ENCODE results near the gene ORC5. TPM values are rescaled to one million over a fixed set of nuclear protein-coding genes. Genes with fewer than 3 reads are reported as not detected.

The ORC5 gene
- total and polyA plus RNA-seq, 10 donors, result 7.8 to 28.4 (median 18.2) TPM

DNA sequence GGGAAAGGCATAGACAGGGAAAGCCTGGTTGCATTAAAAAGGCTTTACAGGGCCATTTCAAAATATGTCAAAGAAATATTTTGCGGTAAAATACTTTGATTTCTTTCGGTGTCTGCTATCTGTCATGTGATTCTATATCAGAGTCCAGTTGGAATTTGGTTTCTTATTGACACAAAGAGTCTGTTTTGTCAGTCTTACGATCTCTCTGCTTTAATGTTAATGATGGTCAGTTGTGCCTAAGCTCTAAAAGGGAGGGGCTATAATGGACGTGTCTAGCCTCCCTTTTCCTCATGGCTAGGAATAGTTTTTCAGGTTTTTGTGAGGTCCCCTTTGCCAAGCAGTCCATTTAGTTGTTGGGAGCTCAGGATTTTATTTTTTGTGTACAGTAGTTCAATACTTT, 31.5 kb downstream of the ORC5 start:
- peaks cover 0 to 3% (median 0%) of the 10 kb centered on the region in 6 donors for H3K4me1 ChIP-seq
- no peak overlapping the region for H3K27ac ChIP-seq
- no peaks in the 10 kb centered on the region for H3K27me3 ChIP-seq (replicated peaks in 1 of 7)
- 85 to 95% (median 90%) methylated on average over 4 of the region's 4 CpGs for WGBS, 5 donors
- intact Hi-C loops (cut with DNase I; ENCODE audit: low total_unique reads), result no loop called here
- DNase-seq, result no peak
- H3K36me3 ChIP-seq, result peaks cover 0 to 54% (median 20%) of the 10 kb centered on the region in 6 donors
- TF ChIP-seq, protein P1, sequence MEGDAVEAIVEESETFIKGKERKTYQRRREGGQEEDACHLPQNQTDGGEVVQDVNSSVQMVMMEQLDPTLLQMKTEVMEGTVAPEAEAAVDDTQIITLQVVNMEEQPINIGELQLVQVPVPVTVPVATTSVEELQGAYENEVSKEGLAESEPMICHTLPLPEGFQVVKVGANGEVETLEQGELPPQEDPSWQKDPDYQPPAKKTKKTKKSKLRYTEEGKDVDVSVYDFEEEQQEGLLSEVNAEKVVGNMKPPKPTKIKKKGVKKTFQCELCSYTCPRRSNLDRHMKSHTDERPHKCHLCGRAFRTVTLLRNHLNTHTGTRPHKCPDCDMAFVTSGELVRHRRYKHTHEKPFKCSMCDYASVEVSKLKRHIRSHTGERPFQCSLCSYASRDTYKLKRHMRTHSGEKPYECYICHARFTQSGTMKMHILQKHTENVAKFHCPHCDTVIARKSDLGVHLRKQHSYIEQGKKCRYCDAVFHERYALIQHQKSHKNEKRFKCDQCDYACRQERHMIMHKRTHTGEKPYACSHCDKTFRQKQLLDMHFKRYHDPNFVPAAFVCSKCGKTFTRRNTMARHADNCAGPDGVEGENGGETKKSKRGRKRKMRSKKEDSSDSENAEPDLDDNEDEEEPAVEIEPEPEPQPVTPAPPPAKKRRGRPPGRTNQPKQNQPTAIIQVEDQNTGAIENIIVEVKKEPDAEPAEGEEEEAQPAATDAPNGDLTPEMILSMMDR (IDR thresholded peaks at IDR 0.05 in 8 of 11, conservative IDR thresholded peaks at IDR 0.05 in 3 of 11), result no peak
- no peak for TF ChIP-seq POLR2A (IDR thresholded peaks at IDR 0.05)
- TF ChIP-seq POLR2AphosphoS5 (IDR thresholded peaks at IDR 0.05), result no peak
- H3K4me3 ChIP-seq, result no peak overlapping the region
- H3K9me3 ChIP-seq, result peaks cover 0 to 16% (median 9%) of the 10 kb centered on the region in 8 donors

GRCh38 chr7:104175361-104175984, 32.3 kb downstream of the ORC5 start:
- TF ChIP-seq, protein P1 (IDR thresholded peaks at IDR 0.05 in 8 of 11, conservative IDR thresholded peaks at IDR 0.05 in 3 of 11), result no peak
- TF ChIP-seq POLR2A (IDR thresholded peaks at IDR 0.05) (no peak), POLR2AphosphoS5 (IDR thresholded peaks at IDR 0.05) (no peak)
- Histone ChIP-seq H3K4me1 (peaks cover 0 to 3% (median 0%) of the 10 kb centered on the region in 6 donors), H3K27ac (no peak overlapping the region), H3K9me3 (peaks cover 0 to 16% (median 9%) of the 10 kb centered on the region in 8 donors), H3K36me3 (peaks cover 0 to 54% (median 20%) of the 10 kb centered on the region in 6 donors), H3K4me3 (no peak overlapping the region), H3K27me3 (replicated peaks in 1 of 7) (no peaks in the 10 kb centered on the region)
- DNase-seq, result no peak
- 34 to 61% (median 60%) methylated on average over 2 of the region's 2 CpGs for WGBS, 5 donors
- intact Hi-C loops (cut with DNase I; ENCODE audit: low total_unique reads), result no loop called here

DNA sequence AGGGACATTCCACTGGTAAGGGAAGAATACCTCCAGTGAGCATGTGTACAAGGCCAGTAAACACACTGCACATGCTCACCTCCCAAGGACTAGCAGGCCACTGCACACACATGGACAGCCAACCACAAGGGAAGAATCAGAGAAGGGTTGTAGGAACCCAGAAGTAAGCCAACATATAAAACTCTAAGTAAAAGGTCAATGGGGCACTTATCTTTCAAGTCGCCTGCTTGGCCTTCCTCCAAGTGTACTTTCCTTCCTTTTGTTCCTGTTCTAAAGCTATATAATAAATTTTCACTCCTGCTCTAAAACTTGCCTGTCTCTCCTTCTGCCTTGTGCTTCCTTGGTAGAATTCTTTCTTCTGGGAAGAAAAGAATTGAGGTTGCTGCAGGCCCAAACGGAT, 33.0 kb downstream of the ORC5 start:
- Histone ChIP-seq H3K4me1 (peaks cover 0 to 3% (median 0%) of the 10 kb centered on the region in 6 donors), H3K9me3 (peaks cover 0 to 12% (median 6%) of the 10 kb centered on the region in 8 donors), H3K27ac (no peak overlapping the region), H3K36me3 (peaks cover 0 to 49% (median 15%) of the 10 kb centered on the region in 6 donors), H3K27me3 (replicated peaks in 1 of 7) (no peaks in the 10 kb centered on the region), H3K4me3 (no peak overlapping the region)
- intact Hi-C loops (cut with DNase I; ENCODE audit: low total_unique reads), result no loop called here
- DNase-seq, result no peak
- no peak for TF ChIP-seq POLR2A (IDR thresholded peaks at IDR 0.05)
- no peak for TF ChIP-seq POLR2AphosphoS5 (IDR thresholded peaks at IDR 0.05)
- TF ChIP-seq, protein P1 (IDR thresholded peaks at IDR 0.05 in 8 of 11, conservative IDR thresholded peaks at IDR 0.05 in 3 of 11), result no peak
- 67 to 77% (median 70%) methylated on average over 2 of the region's 2 CpGs for WGBS, 5 donors

- Histone ChIP-seq H3K4me1 (no peaks in the 10 kb centered on the region), H3K27me3 (replicated peaks in 1 of 7) (no peaks in the 10 kb centered on the region), H3K36me3 (peaks cover 0 to 79% (median 28%) of the 10 kb centered on the region in 6 donors), H3K27ac (no peak overlapping the region), H3K4me3 (no peak overlapping the region), H3K9me3 (no peaks in the 10 kb centered on the region)
- intact Hi-C loops (cut with DNase I; ENCODE audit: low total_unique reads), result no loop called here
- TF ChIP-seq, protein P1 (IDR thresholded peaks at IDR 0.05 in 8 of 11, conservative IDR thresholded peaks at IDR 0.05 in 3 of 11), result no peak
- no peak for TF ChIP-seq POLR2A (IDR thresholded peaks at IDR 0.05)
- TF ChIP-seq POLR2AphosphoS5 (IDR thresholded peaks at IDR 0.05), result no peak
- no peak for DNase-seq
- WGBS, 5 donors, result 82 to 93% (median 91%) methylated on average over 6 of the region's 6 CpGs
Observed at GRCh38 chr7:104162081-104162480, 45.7 kb downstream of the ORC5 start.
